ENCODE results near the gene OR56A5. TPM values are rescaled to one million over a fixed set of nuclear protein-coding genes. Genes with fewer than 3 reads are reported as not detected.

Gene OR56A5, protein sequence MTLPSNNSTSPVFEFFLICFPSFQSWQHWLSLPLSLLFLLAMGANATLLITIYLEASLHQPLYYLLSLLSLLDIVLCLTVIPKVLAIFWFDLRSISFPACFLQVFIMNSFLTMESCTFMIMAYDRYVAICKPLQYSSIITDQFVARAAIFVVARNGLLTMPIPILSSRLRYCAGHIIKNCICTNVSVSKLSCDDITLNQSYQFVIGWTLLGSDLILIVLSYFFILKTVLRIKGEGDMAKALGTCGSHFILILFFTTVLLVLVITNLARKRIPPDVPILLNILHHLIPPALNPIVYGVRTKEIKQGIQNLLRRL
- total RNA-seq (ENCODE audit: low replicate concordance): not detected in 2 replicates

DNA sequence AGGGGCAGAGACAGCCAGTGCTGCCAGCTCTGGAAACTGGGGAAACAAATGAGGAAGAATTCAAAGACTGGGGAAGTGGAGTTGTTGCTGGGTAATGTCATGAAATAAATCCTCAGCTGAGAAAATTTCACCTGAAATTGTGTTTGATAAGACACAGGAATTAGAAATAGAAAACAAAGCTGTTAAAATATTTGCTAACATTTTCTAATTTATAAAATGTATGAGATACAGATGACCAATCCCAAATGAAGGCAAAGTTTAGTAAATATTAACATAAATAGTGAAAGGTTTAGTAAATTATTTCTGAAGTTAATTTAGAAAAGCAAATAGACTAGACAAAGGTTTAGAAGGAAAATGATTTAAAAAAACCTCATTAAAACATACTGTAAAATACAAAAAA, at the start of gene OR56A5:
OR56A5 (minus strand) TSS at position 101 of the 400 bp plus-strand sequence; CDS start at position 101, 0 bp downstream.
- no peak for DNase-seq (ENCODE audit: low read depth)
- H3K4me3 ChIP-seq (ENCODE audit: low read depth, low read length): no peak within 1 kb of the TSS
- TF ChIP-seq, protein P1, sequence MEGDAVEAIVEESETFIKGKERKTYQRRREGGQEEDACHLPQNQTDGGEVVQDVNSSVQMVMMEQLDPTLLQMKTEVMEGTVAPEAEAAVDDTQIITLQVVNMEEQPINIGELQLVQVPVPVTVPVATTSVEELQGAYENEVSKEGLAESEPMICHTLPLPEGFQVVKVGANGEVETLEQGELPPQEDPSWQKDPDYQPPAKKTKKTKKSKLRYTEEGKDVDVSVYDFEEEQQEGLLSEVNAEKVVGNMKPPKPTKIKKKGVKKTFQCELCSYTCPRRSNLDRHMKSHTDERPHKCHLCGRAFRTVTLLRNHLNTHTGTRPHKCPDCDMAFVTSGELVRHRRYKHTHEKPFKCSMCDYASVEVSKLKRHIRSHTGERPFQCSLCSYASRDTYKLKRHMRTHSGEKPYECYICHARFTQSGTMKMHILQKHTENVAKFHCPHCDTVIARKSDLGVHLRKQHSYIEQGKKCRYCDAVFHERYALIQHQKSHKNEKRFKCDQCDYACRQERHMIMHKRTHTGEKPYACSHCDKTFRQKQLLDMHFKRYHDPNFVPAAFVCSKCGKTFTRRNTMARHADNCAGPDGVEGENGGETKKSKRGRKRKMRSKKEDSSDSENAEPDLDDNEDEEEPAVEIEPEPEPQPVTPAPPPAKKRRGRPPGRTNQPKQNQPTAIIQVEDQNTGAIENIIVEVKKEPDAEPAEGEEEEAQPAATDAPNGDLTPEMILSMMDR (IDR thresholded peaks at IDR 0.05; ENCODE audit: insufficient read depth, low read length): no peak

DNA sequence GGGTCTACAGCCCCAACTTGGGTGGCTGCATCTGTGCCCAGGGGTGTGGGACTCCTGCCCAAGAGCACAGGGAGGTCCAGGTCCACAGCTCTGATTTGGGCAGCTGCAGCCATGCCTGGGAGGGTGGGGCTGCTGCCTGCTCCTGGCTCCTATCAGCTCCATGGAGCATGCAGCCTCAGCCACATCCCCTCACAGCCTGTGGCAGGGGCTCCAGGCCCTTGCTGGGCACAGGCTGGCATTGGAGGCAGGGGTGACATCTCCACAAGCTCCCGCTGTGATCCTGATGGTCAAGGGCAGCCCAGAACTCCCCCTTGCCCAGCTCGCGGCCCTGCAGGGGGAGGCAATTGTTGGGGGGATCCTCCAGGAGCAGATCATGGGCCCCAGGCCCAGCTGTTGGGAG, 44.7 kb upstream of the OR56A5 start:
- TF ChIP-seq, protein P1 (IDR thresholded peaks at IDR 0.05; ENCODE audit: insufficient read depth, low read length): no peak
- no peak for DNase-seq (ENCODE audit: low read depth)
- no peak overlapping the region for H3K4me3 ChIP-seq (ENCODE audit: low read depth, low read length)

DNA sequence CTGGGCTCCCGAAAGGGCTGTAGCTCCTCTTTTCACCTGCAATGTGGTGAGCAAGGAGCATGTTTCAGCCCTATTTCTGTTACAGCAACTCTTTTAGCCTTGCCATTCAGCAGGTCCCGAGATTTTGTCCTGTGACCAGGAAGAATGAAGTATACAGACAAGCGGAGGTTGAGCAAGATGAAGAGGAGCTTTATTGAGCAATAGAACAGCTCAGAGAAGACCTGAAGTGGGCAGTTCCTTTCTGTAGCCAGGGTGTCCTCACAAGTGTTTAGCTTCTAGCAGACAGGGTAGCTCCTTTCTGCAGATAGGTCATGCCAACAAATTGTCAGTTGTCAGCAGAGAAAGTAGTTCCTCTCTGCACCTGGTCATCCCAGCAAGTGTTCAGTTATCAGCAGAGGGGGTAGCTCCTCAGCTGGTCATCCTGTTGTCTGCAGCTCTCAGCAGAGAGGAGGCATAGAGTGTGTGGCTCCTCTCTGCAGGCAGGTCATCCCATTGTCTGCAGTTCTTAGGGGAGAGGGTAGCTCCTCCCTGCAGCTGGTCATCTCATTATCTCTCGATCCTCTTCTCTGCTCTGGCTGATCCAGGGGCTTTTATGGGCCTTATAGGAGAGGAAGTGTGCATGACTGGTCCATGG, 43.9 kb upstream of the OR56A5 start:
- H3K4me3 ChIP-seq (ENCODE audit: low read depth, low read length): no peak overlapping the region
- DNase-seq (ENCODE audit: low read depth): no peak
- TF ChIP-seq, protein P1 (IDR thresholded peaks at IDR 0.05; ENCODE audit: insufficient read depth, low read length): no peak

DNA sequence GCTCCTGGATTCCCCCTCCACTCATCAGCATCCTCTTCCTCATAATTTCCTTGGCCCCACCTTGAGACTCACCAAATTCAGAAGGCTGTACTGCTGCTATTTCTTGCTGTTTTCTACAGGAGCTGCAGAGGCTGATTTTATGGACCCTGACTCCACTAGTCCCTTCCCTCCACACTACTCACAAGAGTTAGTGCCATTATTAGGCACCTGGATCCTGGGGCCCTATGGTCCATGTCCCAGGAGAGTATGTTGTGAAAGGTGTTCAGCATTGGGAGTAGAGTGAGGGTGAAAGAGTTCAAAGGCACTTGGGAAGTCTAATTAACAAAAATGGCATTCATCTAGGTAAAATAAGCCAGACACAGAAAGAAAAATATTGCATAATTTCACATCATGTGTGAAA, 38.6 kb upstream of the OR56A5 start, which contains the start of gene OR56A4:
OR56A4 (minus strand) TSS at position 101 of the 400 bp plus-strand sequence. CDS start 3,954 bp downstream, outside the sequence.
- TF ChIP-seq, protein P1 (IDR thresholded peaks at IDR 0.05; ENCODE audit: insufficient read depth, low read length): no peak
- no peak for DNase-seq (ENCODE audit: low read depth)
- no peak within 1 kb of the TSS for H3K4me3 ChIP-seq (ENCODE audit: low read depth, low read length)

DNA sequence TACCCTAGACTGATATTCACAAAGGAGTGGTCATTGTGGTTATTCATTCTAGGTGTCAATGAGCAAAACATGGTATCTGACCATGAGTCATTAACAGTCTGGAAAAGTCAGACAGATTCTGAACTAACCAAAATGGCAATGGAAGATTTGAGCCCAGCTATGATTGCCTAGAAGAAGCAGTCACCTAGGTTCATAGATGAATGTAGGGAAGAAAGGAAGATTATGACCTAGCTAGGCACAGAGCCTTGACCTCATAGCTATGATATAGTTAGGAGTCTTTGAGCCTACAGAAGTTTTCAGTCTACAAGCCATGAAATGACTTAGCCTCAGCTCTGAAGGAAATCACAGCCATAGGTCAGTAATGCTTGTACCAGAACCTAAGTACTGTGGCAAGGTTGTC, 38.1 kb upstream of the OR56A5 start:
- no peak overlapping the region for H3K4me3 ChIP-seq (ENCODE audit: low read depth, low read length)
- no peak for DNase-seq (ENCODE audit: low read depth)

DNA sequence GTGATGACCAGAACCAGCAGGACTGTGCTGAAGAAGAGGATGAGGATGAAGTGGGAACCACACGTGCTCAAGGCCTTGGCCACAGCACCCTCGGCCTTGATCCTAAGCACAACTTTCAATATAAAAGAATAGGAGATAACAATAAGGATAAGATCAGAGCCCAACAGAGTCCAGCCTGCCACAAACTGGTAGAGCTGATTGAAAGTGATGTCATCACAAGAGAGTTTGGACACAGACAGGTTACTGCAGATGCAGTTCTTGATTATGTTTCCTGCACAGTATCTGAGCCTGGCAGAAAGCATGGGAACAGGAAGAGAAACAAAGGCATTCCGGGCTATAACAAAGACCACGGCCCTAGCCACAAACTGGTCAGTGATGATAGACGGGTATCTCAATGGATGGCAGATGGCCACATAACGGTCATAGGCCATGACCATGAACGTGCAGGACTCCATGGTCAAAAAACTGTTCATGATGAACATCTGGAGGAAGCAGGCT, 34.0 kb upstream of the OR56A5 start:
- no peak overlapping the region for H3K4me3 ChIP-seq (ENCODE audit: low read depth, low read length)
- DNase-seq (ENCODE audit: low read depth): no peak
- TF ChIP-seq, protein P1 (IDR thresholded peaks at IDR 0.05; ENCODE audit: insufficient read depth, low read length): no peak

More for the DNA sequence above, 38.1 kb upstream of the OR56A5 start:
- TF ChIP-seq, protein P1 (IDR thresholded peaks at IDR 0.05; ENCODE audit: insufficient read depth, low read length): no peak

Data from fibroblast of the aortic adventitia (primary cell).